Stimulated activated CD4-positive, alpha-beta T cell treated with anti-CD3 and anti-CD28 coated beads, Interleukin-1b, Interleukin-23, amount 100 ng/mL, for 4 hours (primary cell): ENCODE measurements around the gene IRF8.

Experiments used
- DNase-seq, 2 donors: peaks; one replicate each; pipeline ENCODE4 v3.0.0-alpha.2; 2020; ENCODE audit warnings: low read depth in 2 of 2

Gene IRF8

GRCh38 chr16:85958731-85959130 is 59.8 kb downstream of the IRF8 start:
- DNase-seq = no peak

- no peak for DNase-seq
Measured at GRCh38 chr16:85959686-85960085, 60.7 kb downstream of the IRF8 start.

GRCh38 chr16:85960486-85961046 is 61.6 kb downstream of the IRF8 start:
- no peak for DNase-seq

- DNase-seq = no peak
Measured at GRCh38 chr16:85961988-85962915, 63.3 kb downstream of the IRF8 start.

- no peak for DNase-seq
Measured at GRCh38 chr16:85963753-85964285, 64.9 kb downstream of the IRF8 start.

GRCh38 chr16:85965125-85965524 is 66.2 kb downstream of the IRF8 start:
- DNase-seq = no peak

GRCh38 chr16:85967111-85967510 is 68.1 kb downstream of the IRF8 start:
- DNase-seq = no peak

- DNase-seq = no peak
Measured at GRCh38 chr16:85968041-85968920, 69.3 kb downstream of the IRF8 start.

- DNase-seq = no peak
Measured at GRCh38 chr16:85969159-85969558, 70.2 kb downstream of the IRF8 start.

GRCh38 chr16:85969591-85969990 is 70.6 kb downstream of the IRF8 start:
- no peak for DNase-seq

- DNase-seq = no peak
Measured at GRCh38 chr16:85970016-85970733, 71.2 kb downstream of the IRF8 start.

GRCh38 chr16:85970738-85971137 is 71.8 kb downstream of the IRF8 start:
- no peak for DNase-seq
